HG03342 (cell line): ENCODE data around the gene ZBTB22.
"Not testable (repeated sequence)": the region's sequence is repeated elsewhere in the genome, so short reads cannot be mapped to it uniquely, and the experiment has no call there.

Source experiments
- ATAC-seq: cut with Tn5 transposase; IDR thresholded peaks from one replicate; pipeline ENCODE4 v1.9.1; 2021; ENCODE audit warnings: mild to moderate bottlenecking, moderate library complexity; ENCODE audit not compliant: unreplicated experiment

The ZBTB22 gene

DNA sequence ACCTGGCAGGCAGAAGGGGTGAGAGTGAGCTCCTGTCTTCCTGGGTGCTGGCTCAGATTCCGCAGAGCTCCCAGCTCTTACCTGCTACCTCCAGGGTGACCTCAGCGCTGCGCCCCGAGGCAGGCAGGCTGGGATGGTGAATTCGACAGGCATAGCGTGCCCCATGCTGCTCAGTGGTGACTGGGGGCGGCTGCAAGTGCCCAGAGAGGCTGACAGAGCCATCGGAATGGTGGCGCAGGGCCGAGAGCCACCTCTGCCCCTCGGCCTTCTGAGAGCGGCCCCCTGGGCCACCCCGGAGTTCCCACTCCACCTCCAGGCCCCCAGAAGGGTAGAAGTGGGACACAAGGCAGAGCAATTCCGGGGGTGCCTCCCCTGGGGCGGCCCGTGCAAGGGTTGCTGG is 13.3 kb downstream of the ZBTB22 start:
- ATAC-seq: no peak

DNA sequence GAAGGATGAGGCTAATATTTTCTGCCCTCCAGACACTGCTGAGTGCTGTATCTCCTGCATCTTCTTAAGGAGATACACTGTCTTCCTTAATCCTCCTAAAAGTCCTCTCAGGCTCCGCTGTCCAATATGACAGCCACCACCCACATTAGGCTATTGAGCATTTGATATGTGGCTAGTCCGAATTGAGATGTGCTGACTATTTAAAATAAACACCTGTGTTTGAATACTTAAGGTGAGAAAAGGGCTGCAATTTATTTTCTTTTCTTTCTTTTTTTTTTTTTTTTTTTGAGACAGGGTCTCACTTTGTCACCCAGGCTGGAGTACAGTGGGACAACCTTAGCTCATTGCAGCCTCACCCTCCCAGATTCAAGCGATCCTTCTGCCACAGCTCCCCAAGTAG is 15.7 kb downstream of the ZBTB22 start:
- ATAC-seq: no peak

DNA sequence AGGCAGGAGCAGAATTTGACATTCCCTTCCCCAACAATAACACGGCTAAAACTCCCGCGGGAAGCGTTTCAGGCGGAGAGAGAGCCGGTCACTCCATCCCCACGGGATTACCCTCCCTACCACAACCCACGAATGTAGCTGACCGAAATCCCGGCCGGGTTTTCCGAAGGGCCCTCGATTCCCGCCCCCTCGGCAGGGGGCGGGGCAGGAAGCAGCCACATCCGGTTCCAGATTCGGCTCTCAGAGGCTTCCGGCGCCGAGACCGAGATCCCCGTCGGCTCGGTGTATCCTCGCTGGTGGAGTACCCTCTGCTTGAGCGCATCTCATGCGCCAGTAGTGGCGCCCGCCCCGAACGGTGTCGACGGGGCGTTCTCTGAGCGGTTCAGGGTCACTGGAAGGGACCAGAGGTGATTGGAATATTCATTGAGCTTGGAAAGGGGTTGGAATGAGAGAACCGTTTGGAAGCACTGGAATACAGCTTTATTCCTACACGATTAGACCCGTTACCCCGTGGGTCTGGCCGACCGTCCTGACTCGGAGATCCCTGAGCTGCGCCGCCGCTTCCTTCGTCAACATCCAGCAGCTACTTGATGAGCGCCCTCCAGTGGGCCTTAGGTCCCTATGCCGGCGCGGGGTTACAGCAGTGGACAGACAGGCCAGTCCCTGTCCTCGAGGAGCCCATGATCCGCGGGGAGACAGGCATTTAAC is 18.2 kb downstream of the ZBTB22 start:
- peak; percentile 71 for ATAC-seq

DNA sequence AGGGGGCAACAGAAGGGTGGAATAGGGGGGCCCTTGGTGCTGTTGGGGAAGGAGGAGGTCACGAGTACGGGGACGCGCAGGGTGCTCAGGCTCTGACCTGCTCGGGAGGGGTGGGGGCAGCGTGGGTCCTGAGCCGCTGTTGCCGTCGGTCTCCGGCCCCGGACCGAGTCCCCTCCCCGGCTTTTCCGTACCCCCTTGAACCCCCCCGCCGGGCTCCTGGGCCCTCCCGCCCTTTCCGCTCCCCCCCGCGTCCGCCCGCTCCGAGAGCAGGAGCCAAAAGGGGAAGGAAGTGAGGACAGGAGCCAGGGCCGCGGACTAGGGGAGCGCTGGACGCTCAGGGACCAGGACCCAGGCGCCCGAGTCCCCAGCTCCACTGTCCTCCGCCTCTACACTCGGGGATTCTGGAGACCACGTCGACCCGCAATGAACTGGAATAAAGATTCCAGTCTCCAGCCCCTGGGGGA is 18.7 kb downstream of the ZBTB22 start, which contains the start of gene RGL2:
TSS of gene RGL2 (minus strand) at position 170 of the 464 bp plus-strand sequence. CDS start 332 bp downstream, outside the sequence.
- ATAC-seq: peak; percentile 13

DNA sequence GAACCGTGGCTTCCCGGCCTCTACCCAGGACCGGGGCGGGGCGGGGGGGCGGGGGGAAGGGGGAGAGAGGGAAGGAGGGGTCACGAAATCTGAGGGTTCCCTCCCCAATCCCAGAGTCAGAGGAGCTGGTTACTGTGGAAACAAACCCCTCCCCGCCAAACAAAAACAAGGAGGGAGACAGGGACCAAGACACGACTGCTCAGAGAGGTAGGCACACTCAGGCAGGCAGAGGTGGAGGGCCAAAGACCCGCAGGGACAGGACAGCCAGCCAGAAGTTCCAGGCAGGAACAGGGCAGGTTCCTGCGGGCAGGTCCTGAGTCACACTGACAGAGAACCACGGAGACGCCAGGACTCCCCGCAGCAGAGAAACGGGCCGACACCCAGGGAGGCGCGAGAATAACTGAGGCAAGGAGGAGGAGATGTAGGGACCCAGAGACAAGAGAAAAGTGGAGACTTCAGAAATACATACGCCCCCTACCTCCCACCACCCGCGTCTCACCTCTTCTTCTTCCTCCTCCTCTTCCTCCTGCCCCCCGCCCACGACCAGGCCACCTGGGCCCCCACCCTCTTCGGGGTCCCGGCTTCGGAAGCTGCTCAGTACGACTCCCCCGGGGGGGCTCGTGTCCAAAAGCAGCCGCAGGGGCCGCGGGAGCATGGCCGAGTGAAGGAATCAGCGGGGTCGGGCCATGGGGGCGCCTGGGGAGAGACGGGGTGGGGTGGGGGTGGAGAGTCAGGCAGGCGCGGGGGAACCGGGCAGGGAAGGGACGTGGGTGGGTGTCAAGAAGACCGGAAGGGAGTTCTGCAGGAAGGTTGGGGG is 19.4 kb downstream of the ZBTB22 start:
- ATAC-seq: peak; percentile 29

DNA sequence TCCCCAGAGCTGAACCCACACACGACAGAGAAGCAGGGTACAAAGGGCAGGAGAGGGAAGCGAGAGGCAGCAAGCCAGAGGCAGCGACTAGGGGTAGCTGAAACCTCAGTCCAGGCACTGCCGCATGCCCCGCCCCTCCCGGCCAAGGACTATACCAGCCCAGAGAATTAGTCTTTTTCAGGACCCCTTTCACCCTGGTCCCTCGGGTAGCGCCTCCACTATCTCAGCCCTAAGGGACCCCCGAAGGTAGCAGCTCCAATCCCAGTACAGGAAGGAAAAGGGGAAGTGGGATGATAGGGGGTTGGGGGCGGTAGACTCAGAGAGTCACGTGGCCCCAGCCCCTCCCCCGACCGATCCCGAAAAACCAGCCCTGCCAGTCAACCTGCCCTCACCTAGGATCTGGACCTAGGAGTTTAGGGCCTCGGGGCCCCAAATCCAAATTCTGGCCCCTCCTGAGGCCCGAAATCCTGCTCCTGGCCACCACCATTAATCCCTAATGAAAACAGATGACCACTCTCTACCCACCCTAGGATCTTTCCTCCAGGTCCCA is 20.1 kb downstream of the ZBTB22 start:
- ATAC-seq: no peak

DNA sequence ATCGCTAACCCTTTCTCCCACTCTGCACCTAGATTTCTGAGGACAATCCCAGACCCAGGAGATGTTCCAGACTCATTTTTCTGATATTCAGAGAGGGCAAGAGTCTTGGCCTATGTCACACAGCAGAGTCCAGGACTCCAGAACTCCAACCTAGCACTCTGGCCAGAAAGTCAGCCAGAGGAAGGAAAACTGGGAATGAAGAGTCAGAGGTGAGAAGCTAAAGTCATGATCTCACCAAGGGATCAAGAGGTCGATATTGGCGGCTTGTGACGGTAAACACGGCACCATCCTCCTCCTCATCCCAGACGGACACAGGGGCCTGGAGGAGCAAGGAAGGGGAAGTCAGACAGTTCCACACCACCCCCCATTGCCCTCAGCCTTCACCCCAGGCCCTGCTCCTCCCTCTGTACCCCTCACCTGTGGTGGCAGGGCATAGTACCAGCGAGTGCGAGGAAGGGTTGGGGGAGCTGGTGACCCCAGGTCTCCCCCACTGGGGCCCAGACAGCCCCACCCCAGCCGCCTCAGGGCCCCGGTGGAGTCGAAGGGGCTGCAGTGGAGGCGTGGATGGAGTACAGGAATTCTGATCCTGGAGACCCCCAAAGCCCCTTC is 20.6 kb downstream of the ZBTB22 start:
- ATAC-seq: no peak

DNA sequence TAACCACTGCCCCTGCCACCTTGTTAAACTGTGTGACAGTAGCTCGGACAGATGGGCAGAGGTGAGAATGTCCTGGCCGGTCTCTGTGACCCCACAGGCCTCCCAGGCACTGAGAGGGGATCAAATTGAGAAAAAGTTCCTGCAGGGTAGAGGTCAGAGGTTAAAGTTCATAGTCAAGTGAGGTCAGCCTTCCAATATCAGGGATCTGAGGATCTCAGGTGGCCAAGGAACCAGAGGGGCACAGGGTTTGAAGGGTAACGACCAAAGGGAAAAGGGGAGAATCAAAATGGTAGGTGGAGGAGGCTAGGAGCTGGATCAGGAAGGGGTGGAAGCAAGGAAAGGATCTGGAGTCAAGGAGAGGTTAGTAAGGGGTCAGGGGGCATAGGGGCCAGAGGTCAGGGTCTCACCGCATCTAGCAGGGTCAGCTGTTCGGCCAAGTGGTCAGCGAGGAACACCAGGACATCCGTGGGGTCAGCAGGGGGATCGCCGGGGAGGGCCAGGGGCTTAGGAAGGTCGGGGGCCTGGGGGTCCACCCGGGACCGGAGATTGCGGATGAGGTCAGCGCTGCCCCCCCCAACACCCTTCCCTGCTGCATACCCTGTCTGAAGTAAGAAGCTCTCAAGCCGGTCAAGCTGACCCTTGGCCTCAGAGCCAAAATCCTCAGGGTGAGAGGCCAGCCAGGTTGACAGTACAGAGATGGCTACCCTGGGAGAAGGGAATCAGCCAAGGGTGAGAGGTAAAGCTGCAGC is 21.7 kb downstream of the ZBTB22 start:
- ATAC-seq: no peak

DNA sequence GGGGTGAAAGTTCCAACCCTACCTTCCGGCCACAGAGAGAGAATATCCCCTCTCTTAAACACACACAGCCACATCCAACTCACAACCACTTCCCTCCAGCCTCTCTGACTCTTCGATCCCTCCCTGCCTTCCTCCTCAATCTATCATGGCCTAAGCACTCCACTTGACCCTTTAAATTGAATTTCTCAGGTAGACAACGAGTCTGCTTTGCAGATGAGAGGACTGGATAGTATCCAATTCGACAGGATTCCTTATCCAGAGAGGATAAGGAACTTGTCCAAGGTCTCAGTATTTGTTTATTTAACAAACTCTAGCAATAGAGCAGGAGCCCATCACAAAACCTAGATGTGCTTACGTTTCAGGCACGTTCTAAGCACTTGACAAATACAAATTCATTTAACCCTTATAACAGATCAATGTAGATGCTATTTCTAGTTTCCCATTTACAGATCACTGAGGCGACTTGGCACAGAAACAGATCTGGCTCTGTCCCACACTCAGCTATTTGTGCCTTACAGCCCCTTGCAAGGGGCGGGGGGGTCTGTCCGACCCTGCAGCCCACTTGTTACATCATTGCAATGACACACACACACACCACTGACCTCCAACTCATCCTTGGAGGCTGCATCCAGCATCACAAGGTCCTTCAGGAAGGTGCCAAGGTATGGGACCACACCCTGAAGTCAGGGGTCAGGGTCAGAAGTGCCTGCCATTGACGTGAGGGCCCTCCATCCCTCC is 23.3 kb downstream of the ZBTB22 start:
- no peak for ATAC-seq

DNA sequence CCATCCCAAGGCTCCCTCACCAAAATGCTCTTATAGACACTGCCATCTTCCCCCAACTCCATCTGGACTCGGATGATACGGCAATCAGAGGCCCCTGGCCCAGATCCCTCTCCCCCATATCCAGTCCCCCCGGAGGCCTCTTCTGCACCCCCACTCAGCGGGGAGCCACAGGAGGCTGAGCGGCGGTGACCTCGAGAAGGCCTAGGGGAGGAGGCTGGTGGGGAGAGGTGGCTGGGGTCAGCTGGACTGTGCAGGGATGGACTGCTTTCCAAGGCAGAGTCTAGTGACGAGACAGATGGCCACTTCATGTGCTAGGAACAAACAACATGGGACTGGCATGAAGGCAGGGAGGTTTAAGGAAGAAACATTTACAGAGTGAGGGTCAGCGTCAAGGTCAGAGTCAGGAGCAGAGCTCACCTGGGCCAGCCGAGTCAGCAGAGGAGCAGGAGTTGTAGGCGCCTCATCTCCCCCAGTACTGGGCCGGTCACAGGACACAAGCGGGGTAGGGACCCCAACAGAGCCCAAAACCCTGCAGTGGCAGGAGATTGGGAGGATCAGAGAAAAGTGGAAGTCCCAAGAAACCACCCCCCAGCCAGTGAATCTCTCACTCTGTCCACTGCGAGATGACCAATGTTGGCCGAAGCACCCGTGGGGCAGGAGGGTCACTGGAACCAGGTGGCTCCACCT is 24.4 kb downstream of the ZBTB22 start:
- no peak for ATAC-seq

DNA sequence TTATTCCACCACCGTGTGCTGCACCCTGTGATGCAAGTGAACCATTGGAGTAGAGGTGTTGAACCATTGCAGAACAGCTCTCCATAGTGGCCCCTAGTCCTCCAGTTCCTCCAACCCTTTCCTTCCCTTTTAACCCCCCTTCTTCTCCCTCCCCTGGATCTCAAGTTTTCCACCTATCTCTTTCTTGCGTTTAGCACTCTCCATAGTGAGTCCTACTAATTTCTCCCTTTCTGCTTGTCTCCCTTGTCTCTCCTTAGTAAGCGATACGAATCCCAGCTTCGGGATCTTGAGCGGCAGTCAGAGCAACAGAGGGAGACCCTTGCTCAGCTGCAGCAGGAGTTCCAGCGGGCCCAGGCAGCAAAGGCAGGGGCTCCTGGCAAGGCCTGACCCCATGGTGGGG is 27.1 kb downstream of the ZBTB22 start:
- no peak for ATAC-seq

DNA sequence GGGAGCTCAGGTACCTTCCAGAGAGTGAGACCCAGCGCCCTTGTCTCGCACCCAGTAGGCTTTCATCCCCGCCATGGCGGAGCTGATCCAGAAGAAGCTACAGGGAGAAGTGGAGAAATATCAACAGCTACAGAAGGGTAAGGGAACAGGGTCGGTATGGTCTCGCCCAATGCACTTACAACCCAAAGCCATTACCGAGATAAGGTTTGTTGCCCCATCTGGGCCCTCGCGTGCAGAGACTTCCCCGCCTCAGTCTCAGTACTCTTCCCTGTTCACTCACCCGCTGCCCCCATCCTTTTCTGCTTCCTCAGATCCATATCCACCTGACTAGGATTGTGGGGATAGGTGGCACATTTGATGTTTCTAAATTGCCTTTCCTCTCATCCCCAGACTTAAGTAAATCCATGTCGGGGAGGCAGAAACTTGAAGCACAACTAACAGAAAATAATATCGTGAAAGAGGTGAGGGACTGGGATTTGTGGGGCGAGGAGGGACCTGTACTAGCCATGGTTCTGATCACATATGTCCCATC is 27.7 kb downstream of the ZBTB22 start:
- peak; percentile 9 for ATAC-seq

DNA sequence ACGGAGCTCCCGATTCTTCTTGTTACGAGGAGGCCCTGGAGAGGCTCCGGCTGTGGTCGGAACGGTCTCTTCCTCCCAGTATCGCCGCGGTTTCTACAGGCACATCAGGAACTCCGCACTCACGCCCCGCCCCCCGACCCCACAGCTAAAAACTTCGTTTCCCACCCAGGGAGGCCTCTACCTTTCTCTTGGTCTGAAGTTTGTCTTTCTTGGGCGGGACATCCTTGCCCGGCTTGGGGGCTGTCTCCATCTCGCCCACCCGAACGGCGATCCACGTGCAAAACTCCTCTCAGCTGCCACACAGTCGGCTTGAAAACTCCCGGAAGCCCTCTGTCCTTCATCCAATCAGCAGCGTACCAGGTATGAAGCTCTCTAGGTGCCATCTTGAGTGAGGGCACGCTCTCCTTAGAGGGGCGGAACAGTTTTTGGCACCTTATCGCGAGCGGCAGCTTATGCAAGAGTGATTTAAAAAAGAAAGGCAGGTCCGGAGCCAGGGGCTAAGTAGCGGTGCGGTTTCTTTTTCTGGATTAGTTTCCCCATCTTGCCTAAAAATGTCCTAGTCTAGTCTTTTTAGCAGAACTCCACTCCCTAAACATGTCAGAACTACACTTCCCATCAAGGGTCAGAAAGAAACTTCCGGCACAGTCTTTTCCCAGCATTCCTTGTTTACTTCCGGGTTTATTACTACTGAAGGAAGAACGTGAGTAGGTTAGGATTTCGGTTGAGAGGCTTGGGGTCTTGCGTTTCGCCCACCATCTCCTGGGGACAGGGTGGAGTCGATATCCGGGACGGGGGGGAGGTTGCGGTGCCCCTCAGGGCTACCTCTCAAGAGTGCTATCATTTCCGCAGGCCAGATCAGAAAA is 28.4 kb downstream of the ZBTB22 start, which contains the start of the genes PFDN6 and WDR46:
TSS of gene PFDN6 (plus strand) at position 681 of the 863 bp plus-strand sequence. CDS start 256 bp downstream, outside the sequence.
TSS of gene WDR46 (minus strand) at position 319 of the 863 bp plus-strand sequence. CDS start at position 250, 69 bp downstream.
- ATAC-seq: peak; percentile 77

DNA sequence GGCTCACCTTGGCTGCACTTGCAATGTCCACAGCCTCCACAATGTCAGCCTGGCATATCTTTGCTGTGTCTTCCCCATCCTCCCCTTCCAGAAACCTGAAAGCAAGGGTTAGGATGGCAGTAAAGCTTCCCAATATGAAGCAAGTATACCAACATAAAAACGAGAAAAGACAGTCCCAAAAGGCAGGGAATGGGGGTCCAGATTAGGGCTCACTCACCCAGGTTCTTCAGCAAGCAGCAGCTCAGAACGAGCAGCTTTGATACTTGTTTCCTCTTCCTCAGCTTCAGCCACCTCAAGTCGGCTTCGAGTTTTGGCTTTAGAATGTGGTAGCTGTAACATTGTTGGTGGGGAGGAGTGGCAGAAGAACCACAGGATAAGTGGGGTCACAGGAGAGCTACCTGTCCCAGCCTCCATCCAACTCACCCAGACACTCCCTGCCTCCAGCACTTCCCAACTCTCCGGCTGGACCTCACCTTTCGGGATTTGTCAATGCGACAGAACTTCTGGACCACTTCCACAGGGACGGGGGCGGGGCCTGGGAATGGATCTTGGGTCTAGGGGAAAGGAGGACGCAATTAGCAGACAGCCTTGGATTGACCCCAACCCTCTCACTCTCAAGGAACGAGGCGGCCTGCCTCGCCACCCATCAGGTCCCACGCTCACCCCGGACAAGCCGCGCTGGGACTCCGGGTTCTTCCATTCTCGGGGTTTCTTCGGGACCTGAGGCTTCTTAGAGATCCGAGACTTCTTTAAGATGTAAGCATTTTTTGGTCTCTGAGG is 29.2 kb downstream of the ZBTB22 start:
- ATAC-seq: no peak

DNA sequence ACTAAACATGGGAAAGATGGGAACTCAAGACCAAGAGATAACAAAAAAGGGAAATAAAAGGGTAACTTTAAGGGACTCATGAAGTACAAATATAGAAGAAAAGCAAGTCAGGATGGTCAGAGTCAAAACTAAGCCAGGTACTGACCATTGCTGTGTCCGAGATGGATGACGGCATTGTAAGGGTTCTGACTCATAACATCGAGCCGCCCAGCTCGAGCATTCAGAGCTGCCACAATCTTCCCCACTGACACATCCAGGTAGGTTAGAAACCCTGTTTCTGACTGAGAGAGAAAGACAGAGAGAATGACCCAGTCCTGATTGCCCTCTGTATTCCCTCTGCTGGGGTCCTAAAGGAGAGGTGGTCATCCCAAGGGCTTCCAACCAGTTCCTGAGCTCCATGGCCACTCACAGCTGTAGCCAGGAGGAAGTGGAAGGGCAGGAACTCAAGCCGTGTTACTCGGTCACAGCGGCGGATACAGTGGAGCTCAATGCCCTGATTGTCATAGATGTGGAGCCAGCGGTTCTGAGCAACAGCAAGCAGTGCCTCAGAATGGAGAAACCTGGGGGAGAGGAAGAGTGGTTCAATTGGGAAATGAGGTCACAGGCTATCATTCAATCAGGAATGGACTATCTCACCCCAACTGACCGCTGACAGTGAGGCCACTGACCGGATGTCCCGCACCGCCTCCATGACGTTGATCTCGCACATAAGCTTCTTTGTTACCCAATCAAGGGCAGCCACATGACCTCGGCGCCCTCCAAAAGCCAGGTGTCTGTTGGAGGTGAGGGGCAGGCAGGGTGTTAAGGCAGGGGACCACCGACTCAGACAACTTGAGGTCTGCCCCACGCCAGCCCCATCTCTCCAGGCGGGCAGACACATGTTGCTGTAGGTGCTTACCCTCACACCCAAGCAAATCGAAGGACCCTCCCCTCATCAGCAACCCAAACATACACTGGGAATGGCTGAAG is 30.3 kb downstream of the ZBTB22 start:
- ATAC-seq: no peak

DNA sequence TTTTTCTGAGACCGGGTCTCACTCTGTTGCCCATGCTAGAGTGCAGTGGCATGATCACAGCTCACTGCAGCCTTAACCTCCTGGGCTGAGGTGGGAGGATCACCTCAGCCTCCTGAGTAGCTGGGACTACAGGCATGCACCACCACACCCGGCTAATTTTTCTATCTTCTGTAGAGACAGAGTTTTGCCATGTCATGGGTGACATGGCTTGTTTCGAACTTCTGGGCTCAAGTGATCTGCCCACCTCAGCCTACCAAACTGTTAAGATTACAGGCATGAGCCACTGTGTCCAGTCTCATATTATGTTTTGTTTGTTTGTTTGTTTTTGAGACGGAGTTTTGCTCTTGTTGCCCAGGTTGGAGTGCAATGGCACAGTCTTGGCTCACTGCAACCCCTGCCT is 32.3 kb downstream of the ZBTB22 start:
- not testable (repeated sequence) for ATAC-seq
